HepG2 (cell line): ENCODE results near the gene TOR4A.

Experiments
- KLF6 ChIP-seq: IDR thresholded peaks from 2 replicates; pipeline ENCODE4 v1.8.0; 2016; ENCODE audit warnings: missing biosample characterization, missing genetic modification reagents
- POLR2A ChIP-seq, 2 experiments: IDR thresholded peaks; 2 replicates each; pipeline ENCODE4 v1.6.1; 2011; ENCODE audit warnings: low read depth in 2 of 2, low read length in 2 of 2, mild to moderate bottlenecking in 1 of 2, moderate library complexity in 1 of 2; ENCODE audit not compliant: insufficient read depth in 1 of 2
- TCF7L2 ChIP-seq: IDR thresholded peaks from 2 replicates; pipeline ENCODE4 v1.6.1; 2011; ENCODE audit warnings: mild to moderate bottlenecking, low read depth, low read length, moderate library complexity
- TF ChIP-seq, protein P1 (sequence below): sonication (generic); formaldehyde crosslinking; IDR thresholded peaks from 2 replicates; pipeline ENCODE4 v1.4.0; 2020; ENCODE audit warnings: missing genetic modification reagents
- TF ChIP-seq, protein P2 (sequence below): sonication (generic); formaldehyde crosslinking; IDR thresholded peaks from 2 replicates; pipeline ENCODE4 v1.5.0; 2020; ENCODE audit warnings: mild to moderate bottlenecking, missing genetic modification reagents, moderate library complexity

DNA sequence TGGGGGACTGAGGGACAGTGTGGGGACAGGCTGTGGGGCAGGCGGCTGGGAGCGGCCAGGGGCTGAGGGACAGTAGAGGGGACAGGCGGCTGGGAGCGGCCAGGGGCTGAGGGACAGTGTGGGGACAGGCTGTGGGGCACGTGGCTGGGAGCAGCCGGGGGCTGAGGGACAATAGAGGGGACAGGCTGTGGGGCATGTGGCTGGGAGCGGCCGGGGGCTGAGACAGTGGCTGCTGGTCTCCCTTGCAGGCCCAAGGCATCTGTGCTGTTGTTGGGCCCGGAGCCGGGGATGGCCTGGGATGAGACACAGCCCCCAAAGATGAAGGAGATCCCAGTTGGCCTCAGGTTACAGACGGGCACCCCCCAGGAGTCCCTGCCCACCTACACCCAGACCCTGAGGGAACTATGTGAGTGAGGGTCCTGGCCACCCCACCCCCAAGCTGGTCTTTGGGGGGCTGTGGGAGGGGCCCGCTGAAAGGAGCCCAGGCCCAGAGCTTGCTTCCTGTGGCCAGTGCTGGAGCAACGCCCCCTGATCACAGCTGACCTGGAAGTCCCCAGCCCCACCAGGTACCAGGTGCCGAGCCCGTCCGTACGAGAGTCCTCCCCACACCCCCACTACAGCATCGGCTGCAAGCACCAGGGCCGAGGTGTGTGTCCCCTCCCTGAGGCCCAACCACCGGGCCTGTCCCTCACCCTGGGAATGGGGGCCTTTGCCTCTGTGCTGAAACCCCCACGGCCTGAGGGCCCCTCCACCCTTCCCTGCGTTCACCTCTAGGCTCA, 25.8 kb upstream of the TOR4A start:
- TF ChIP-seq TCF7L2 (no peak), POLR2A (IDR thresholded peaks at IDR 0.05; ENCODE audit: insufficient read depth in 1 of 2, low read depth in 2 of 2, low read length in 2 of 2) (no peak), KLF6 (CRISPR knock-in tag) (no peak)
- TF ChIP-seq, protein P1, sequence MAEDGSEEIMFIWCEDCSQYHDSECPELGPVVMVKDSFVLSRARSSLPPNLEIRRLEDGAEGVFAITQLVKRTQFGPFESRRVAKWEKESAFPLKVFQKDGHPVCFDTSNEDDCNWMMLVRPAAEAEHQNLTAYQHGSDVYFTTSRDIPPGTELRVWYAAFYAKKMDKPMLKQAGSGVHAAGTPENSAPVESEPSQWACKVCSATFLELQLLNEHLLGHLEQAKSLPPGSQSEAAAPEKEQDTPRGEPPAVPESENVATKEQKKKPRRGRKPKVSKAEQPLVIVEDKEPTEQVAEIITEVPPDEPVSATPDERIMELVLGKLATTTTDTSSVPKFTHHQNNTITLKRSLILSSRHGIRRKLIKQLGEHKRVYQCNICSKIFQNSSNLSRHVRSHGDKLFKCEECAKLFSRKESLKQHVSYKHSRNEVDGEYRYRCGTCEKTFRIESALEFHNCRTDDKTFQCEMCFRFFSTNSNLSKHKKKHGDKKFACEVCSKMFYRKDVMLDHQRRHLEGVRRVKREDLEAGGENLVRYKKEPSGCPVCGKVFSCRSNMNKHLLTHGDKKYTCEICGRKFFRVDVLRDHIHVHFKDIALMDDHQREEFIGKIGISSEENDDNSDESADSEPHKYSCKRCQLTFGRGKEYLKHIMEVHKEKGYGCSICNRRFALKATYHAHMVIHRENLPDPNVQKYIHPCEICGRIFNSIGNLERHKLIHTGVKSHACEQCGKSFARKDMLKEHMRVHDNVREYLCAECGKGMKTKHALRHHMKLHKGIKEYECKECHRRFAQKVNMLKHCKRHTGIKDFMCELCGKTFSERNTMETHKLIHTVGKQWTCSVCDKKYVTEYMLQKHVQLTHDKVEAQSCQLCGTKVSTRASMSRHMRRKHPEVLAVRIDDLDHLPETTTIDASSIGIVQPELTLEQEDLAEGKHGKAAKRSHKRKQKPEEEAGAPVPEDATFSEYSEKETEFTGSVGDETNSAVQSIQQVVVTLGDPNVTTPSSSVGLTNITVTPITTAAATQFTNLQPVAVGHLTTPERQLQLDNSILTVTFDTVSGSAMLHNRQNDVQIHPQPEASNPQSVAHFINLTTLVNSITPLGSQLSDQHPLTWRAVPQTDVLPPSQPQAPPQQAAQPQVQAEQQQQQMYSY (CRISPR knock-in tag) = no peak
- TF ChIP-seq, protein P2, sequence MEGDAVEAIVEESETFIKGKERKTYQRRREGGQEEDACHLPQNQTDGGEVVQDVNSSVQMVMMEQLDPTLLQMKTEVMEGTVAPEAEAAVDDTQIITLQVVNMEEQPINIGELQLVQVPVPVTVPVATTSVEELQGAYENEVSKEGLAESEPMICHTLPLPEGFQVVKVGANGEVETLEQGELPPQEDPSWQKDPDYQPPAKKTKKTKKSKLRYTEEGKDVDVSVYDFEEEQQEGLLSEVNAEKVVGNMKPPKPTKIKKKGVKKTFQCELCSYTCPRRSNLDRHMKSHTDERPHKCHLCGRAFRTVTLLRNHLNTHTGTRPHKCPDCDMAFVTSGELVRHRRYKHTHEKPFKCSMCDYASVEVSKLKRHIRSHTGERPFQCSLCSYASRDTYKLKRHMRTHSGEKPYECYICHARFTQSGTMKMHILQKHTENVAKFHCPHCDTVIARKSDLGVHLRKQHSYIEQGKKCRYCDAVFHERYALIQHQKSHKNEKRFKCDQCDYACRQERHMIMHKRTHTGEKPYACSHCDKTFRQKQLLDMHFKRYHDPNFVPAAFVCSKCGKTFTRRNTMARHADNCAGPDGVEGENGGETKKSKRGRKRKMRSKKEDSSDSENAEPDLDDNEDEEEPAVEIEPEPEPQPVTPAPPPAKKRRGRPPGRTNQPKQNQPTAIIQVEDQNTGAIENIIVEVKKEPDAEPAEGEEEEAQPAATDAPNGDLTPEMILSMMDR (CRISPR knock-in tag) = no peak
